ENCODE data around the gene MED6. TPM values are rescaled to one million over a fixed set of nuclear protein-coding genes. Genes with fewer than 3 reads are reported as not detected.

MED6 gene
- polyA plus RNA-seq, 3 donors, result 7.1 to 14.9 (median 13.2) TPM

GRCh38 chr14:70611216-70611615 is 10.8 kb upstream of the MED6 start:
- WGBS, 3 donors, result 60 to 62% (median 62%) methylated on average over 3 of the region's 3 CpGs

GRCh38 chr14:70602254-70602653 is 1.8 kb upstream of the MED6 start:
- H3K27ac ChIP-seq (ENCODE audit: low read depth, low read length), result no peak overlapping the region
- 82 to 89% (median 86%) methylated on average over 2 of the region's 2 CpGs for WGBS, 3 donors

More at GRCh38 chr14:70611216-70611615, 10.8 kb upstream of the MED6 start:
- H3K27ac ChIP-seq (ENCODE audit: low read depth, low read length), result no peak overlapping the region

GRCh38 chr14:70601162-70601561 is 707 bp upstream of the MED6 start:
- WGBS, 3 donors, result 38 to 45% (median 45%) methylated on average over 3 of the region's 3 CpGs

GRCh38 chr14:70599345-70599744 is 1.1 kb downstream of the MED6 start:
- H3K27ac ChIP-seq (ENCODE audit: low read depth, low read length), result no peak overlapping the region
- 37 to 45% (median 39%) methylated on average over 1 of the region's 1 CpG for WGBS, 3 donors

More at GRCh38 chr14:70601162-70601561, 707 bp upstream of the MED6 start:
- H3K27ac ChIP-seq (ENCODE audit: low read depth, low read length), result no peak overlapping the region

GRCh38 chr14:70597731-70598130 is 2.7 kb downstream of the MED6 start:
- H3K27ac ChIP-seq (ENCODE audit: low read depth, low read length), result no peak overlapping the region
- 84 to 90% (median 88%) methylated on average over 3 of the region's 3 CpGs for WGBS, 3 donors

- WGBS, 3 donors, result 59 to 93% (median 86%) methylated on average over 9 of the region's 9 CpGs
- no peak overlapping the region for H3K27ac ChIP-seq (ENCODE audit: low read depth, low read length)
Observed at GRCh38 chr14:70595443-70596185, 4.8 kb downstream of the MED6 start.

- WGBS, 3 donors, result 95 to 97% (median 95%) methylated on average over 9 of the region's 9 CpGs
Observed at GRCh38 chr14:70594461-70594860, 6.0 kb downstream of the MED6 start.

GRCh38 chr14:70585231-70585630 is 15.2 kb downstream of the MED6 start:
- 76 to 88% (median 84%) methylated on average over 3 of the region's 3 CpGs for WGBS, 3 donors
- no peak overlapping the region for H3K27ac ChIP-seq (ENCODE audit: low read depth, low read length)

More at GRCh38 chr14:70594461-70594860, 6.0 kb downstream of the MED6 start:
- H3K27ac ChIP-seq (ENCODE audit: low read depth, low read length), result no peak overlapping the region

GRCh38 chr14:70576891-70577290 is 23.6 kb downstream of the MED6 start:
- 65 to 89% (median 69%) methylated on average over 2 of the region's 2 CpGs for WGBS, 3 donors
- no peak overlapping the region for H3K27ac ChIP-seq (ENCODE audit: low read depth, low read length)

GRCh38 chr14:70573050-70573449 is 27.4 kb downstream of the MED6 start:
- H3K27ac ChIP-seq (ENCODE audit: low read depth, low read length), result no peak overlapping the region
- 91 to 100% (median 99%) methylated on average over 1 of the region's 1 CpG for WGBS, 3 donors

- no peak overlapping the region for H3K27ac ChIP-seq (ENCODE audit: low read depth, low read length)
- 94 to 97% (median 94%) methylated on average over 2 of the region's 2 CpGs for WGBS, 3 donors
Observed at GRCh38 chr14:70571139-70571538, 29.3 kb downstream of the MED6 start.

- H3K27ac ChIP-seq (ENCODE audit: low read depth, low read length), result no peak overlapping the region
- 42 to 51% (median 49%) methylated on average over 2 of the region's 2 CpGs for WGBS, 3 donors
Observed at GRCh38 chr14:70567791-70568190, 32.7 kb downstream of the MED6 start.

GRCh38 chr14:70563869-70564268 is 36.6 kb downstream of the MED6 start:
- WGBS, 3 donors, result 52 to 100% (median 100%) methylated on average over 1 of the region's 1 CpG
- H3K27ac ChIP-seq (ENCODE audit: low read depth, low read length), result no peak overlapping the region

GRCh38 chr14:70563417-70563816 is 37.0 kb downstream of the MED6 start:
- WGBS, 3 donors, result 98 to 99% (median 98%) methylated on average over 4 of the region's 4 CpGs

GRCh38 chr14:70558356-70558755 is 42.1 kb downstream of the MED6 start:
- H3K27ac ChIP-seq (ENCODE audit: low read depth, low read length), result no peak overlapping the region

More at GRCh38 chr14:70563417-70563816, 37.0 kb downstream of the MED6 start:
- no peak overlapping the region for H3K27ac ChIP-seq (ENCODE audit: low read depth, low read length)

GRCh38 chr14:70555890-70556289 is 44.6 kb downstream of the MED6 start:
- WGBS, 3 donors, result 31 to 36% (median 34%) methylated on average over 19 of the region's 19 CpGs
- H3K27ac ChIP-seq (ENCODE audit: low read depth, low read length), result no peak overlapping the region

- WGBS, 3 donors, result 71 to 88% (median 77%) methylated on average over 5 of the region's 5 CpGs
- H3K27ac ChIP-seq (ENCODE audit: low read depth, low read length), result no peak overlapping the region
Observed at GRCh38 chr14:70538087-70538486, 62.4 kb downstream of the MED6 start.

GRCh38 chr14:70536830-70537229 is 63.6 kb downstream of the MED6 start:
- no peak overlapping the region for H3K27ac ChIP-seq (ENCODE audit: low read depth, low read length)
- 65 to 100% (median 96%) methylated on average over 1 of the region's 1 CpG for WGBS, 3 donors

- H3K27ac ChIP-seq (ENCODE audit: low read depth, low read length), result no peak within 1 kb of the TSS
Observed at GRCh38 chr14:70534904-70535303, 65.6 kb downstream of the MED6 start, which contains the start of gene ADAM20. TSS of gene ADAM20 (minus strand) at chr14:70535004. CDS start at chr14:70524757, 10,247 bp downstream.
